ENCODE results near the gene AP1G2.

- TF ChIP-seq ZBTB26 (CRISPR knock-in tag; IDR thresholded peaks at IDR 0.05; ENCODE audit: borderline replicate concordance) (no peak), CTCF (CRISPR knock-in tag; IDR thresholded peaks at IDR 0.05) (no peak), RAD21 (CRISPR knock-in tag; IDR thresholded peaks at IDR 0.05) (no peak), PHF20 (CRISPR knock-in tag; IDR thresholded peaks at IDR 0.05) (no peak), ZNF33A (CRISPR knock-in tag; IDR thresholded peaks at IDR 0.05; ENCODE audit: borderline replicate concordance) (no peak)
Measured at GRCh38 chr14:23532658-23533057, 34.9 kb downstream of the AP1G2 start.
